ENCODE results near the gene TRMT2A.
A peak's percentile ranks its signal among the peaks of the same experiment; 100 is the strongest.

The TRMT2A gene

DNA sequence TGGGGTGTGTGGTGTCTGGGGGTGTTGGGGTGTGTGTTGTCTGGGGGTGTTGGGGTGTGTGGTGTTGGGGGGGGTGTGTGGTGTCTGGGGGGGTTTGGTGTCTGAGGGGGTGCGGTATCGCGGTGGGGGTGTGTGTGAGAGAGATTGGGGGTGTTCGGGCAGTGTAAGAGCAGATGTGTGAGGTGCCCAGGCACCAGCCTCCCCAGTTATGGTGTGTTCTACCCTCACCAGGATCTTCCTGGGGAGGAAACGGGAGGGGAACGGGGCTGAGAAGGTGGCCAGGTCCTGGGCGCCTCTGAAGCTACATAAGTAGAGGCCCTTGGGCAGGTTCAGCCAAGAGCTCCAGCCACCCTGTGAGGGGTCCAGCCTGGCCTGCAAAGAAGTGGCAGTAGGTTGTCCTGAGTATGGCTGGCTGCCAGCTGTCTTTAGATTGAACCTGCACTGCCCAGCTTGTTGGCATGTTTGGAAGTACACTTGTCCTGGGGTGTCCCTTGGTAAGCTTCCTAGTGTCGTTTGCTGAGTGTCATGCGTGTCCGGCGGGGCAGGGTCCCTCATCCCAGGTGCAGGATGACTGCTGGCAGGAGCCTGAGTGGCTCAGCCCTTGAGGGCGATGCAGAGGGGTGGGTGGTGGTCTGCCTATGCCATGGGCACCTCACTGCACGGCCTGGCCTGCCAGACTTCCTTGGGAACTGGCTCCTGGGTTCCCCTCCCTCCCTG is 6.5 kb upstream of the TRMT2A start:
- H3K4me3 ChIP-seq (ENCODE audit: low read length) = no peak overlapping the region
- H3K36me3 ChIP-seq (ENCODE audit: insufficient read depth, low read depth, low read length) = peaks cover 97% of the 10 kb centered on the region
- H3K4me1 ChIP-seq (ENCODE audit: insufficient read depth, low read length) = peaks cover 7% of the 10 kb centered on the region; the same call in 1 of the 2 replicates
- no peak overlapping the region for H3K27ac ChIP-seq (ENCODE audit: low read length)
- H3K27me3 ChIP-seq (ENCODE audit: insufficient read depth, low read length) = no peaks in the 10 kb centered on the region
- H3K9me3 ChIP-seq (ENCODE audit: insufficient read depth, low read depth, low read length) = no peaks in the 10 kb centered on the region
- no peak overlapping the region for H3K9ac ChIP-seq (ENCODE audit: low read depth, low read length)

GRCh38 chr22:20121856-20122415 is 4.9 kb upstream of the TRMT2A start:
- H3K4me1 ChIP-seq (ENCODE audit: insufficient read depth, low read length) = peaks cover 8% of the 10 kb centered on the region; the same call in 1 of the 2 replicates

GRCh38 chr22:20118300-20119020 is 1.4 kb upstream of the TRMT2A start:
- Histone ChIP-seq H3K36me3 (ENCODE audit: insufficient read depth, low read depth, low read length) (peaks cover 75% of the 10 kb centered on the region), H3K9ac (ENCODE audit: low read depth, low read length) (peak overlapping the region; percentile 100), H3K27ac (ENCODE audit: low read length) (peak overlapping the region; percentile 97), H3K4me1 (ENCODE audit: insufficient read depth, low read length) (peaks cover 8% of the 10 kb centered on the region; the same call in 1 of the 2 replicates), H3K27me3 (ENCODE audit: insufficient read depth, low read length) (no peaks in the 10 kb centered on the region), H3K9me3 (ENCODE audit: insufficient read depth, low read depth, low read length) (no peaks in the 10 kb centered on the region), H3K4me3 (ENCODE audit: low read length) (peak overlapping the region; percentile 100)

More at GRCh38 chr22:20121856-20122415, 4.9 kb upstream of the TRMT2A start:
- H3K9ac ChIP-seq (ENCODE audit: low read depth, low read length) = no peak overlapping the region
- H3K4me3 ChIP-seq (ENCODE audit: low read length) = no peak overlapping the region
- no peaks in the 10 kb centered on the region for H3K9me3 ChIP-seq (ENCODE audit: insufficient read depth, low read depth, low read length)
- H3K27me3 ChIP-seq (ENCODE audit: insufficient read depth, low read length) = no peaks in the 10 kb centered on the region
- peaks cover 86% of the 10 kb centered on the region for H3K36me3 ChIP-seq (ENCODE audit: insufficient read depth, low read depth, low read length)
- H3K27ac ChIP-seq (ENCODE audit: low read length) = no peak overlapping the region

DNA sequence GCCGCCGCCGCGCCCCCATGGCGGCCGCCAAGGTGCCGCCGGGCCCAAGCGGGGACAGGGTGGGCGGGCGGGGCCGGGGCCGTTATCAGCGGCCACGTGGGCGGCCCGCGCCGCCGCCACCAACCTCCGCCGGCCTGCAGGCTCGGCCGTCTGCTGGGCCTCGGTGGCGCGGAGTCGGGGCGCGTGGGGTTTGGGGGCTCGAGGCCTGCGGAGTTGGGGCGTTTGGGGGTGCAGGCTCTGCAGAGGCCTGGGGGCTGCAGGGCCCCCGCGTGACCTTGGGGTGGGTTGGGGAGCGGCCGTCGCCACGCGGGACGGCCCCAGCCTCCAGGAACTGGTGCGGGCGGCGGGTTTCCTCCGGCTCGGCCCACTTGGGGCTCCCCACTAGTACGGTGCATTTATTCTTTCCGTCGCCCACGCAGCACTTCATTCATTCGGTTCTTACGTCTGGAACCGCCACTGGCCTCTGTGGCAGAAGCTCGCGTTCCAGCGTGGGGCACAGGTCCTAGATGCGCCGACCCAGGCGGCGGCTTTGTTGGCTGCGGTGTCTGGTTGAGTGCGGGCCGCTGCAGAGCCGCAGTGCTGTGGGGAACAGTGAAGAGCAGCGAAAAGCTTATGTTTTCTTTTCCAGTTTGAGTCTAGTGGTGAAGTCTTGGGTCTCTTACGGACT is 740 bp upstream of the TRMT2A start:
- Histone ChIP-seq H3K9ac (ENCODE audit: low read depth, low read length) (peak overlapping the region; percentile 100), H3K4me1 (ENCODE audit: insufficient read depth, low read length) (peaks cover 8% of the 10 kb centered on the region; the same call in 1 of the 2 replicates), H3K36me3 (ENCODE audit: insufficient read depth, low read depth, low read length) (peaks cover 73% of the 10 kb centered on the region), H3K27me3 (ENCODE audit: insufficient read depth, low read length) (no peaks in the 10 kb centered on the region), H3K4me3 (ENCODE audit: low read length) (peak overlapping the region; percentile 100), H3K27ac (ENCODE audit: low read length) (peak overlapping the region; percentile 97), H3K9me3 (ENCODE audit: insufficient read depth, low read depth, low read length) (no peaks in the 10 kb centered on the region)

DNA sequence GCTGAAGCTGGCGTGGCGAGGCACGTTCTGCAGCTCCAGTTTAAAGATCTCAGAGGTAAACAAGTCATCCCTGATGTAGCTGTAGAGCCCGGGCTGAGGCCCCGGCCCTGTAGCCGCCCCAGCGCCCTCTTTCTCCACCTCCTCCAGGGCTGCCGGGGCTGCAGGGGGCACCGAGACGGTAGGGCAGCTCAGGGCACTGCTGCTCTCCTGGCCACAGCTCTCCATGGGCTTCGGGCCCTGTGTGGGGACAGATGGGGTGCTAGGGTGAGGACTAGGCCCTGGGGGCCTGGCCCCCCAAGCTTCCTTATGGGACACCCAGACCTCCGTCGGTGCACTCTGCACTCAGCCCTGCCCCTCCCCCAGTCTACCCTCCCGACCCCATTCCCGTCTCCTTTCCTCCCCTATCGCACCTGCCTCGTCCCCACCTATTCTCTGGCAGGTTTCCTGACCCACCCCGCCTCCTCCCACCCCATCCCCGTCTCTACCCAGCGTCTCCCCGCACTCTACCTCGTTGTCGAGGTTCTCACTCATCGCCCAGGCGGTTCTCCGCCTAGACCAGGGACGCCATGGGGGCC is 563 bp downstream of the TRMT2A start:
- peaks cover 74% of the 10 kb centered on the region for H3K36me3 ChIP-seq (ENCODE audit: insufficient read depth, low read depth, low read length)
- peaks cover 8% of the 10 kb centered on the region; the same call in 1 of the 2 replicates for H3K4me1 ChIP-seq (ENCODE audit: insufficient read depth, low read length)
- H3K9me3 ChIP-seq (ENCODE audit: insufficient read depth, low read depth, low read length) = no peaks in the 10 kb centered on the region
- H3K27me3 ChIP-seq (ENCODE audit: insufficient read depth, low read length) = no peaks in the 10 kb centered on the region
- peak overlapping the region; percentile 97 for H3K9ac ChIP-seq (ENCODE audit: low read depth, low read length)
- peak overlapping the region; percentile 94 for H3K4me3 ChIP-seq (ENCODE audit: low read length)
- peak overlapping the region; percentile 71 for H3K27ac ChIP-seq (ENCODE audit: low read length)

GRCh38 chr22:20115691-20116375 is 1.2 kb downstream of the TRMT2A start, which contains the start of gene RANBP1:
RANBP1 (plus strand) TSS chr22:20116104; CDS start chr22:20116185, 81 bp downstream.
- Histone ChIP-seq H3K4me1 (ENCODE audit: insufficient read depth, low read length) (peaks cover 8% of the 10 kb centered on the region; the same call in 1 of the 2 replicates), H3K36me3 (ENCODE audit: insufficient read depth, low read depth, low read length) (peaks cover 74% of the 10 kb centered on the region), H3K4me3 (ENCODE audit: low read length) (peak within 1 kb of the TSS; percentile 94), H3K27me3 (ENCODE audit: insufficient read depth, low read length) (no peaks in the 10 kb centered on the region), H3K9ac (ENCODE audit: low read depth, low read length) (peak within 1 kb of the TSS; percentile 97), H3K9me3 (ENCODE audit: insufficient read depth, low read depth, low read length) (no peaks in the 10 kb centered on the region), H3K27ac (ENCODE audit: low read length) (peak within 1 kb of the TSS; percentile 71)

DNA sequence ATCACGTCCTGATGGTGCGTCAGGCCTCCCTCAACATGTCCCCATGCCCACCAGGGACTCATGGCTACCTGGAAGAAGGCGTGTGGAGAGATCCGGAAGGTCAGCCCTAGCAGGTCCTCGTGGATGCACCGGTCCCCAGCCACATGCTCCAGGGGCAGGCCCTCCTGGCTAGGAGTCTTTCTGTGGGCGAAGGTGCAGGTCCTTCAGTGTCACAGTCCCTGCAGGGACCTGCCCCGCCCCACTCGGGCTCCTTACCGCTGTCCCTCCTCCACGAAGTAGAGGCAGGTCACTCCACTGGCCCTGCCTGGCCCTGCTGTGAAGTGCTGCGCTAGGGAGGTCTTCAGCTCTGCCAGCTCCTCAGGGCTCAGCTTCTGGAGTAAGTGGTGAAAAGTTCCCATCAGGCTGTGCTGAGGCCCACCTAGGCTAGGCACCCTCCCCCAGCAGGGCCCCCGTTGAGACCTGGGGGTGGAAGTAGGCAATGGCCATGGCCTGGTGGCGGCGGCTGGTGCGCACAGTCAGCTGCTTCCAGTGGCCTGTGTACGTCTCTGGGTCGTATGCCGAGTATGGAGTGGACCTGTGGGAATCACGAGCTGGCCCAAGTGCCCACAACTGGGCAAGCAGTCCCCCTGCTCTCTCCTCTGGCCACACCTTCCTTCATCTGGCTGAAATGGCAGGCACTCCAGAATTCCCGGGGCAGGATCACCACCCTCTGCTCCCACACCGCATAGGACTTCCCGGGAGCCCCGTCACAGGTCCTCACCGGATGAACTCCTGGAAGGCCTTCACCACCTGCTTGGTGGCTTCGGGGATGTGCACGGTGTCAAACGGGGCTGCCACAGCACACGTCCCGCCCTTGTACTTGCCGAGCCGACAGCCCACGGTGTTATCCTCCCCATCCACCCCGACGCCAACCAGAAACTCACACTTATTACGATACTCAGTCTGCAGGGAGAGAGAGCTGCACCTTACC is 2.2 kb downstream of the TRMT2A start:
- Histone ChIP-seq H3K27me3 (ENCODE audit: insufficient read depth, low read length) (no peaks in the 10 kb centered on the region), H3K9ac (ENCODE audit: low read depth, low read length) (no peak overlapping the region), H3K27ac (ENCODE audit: low read length) (no peak overlapping the region), H3K36me3 (ENCODE audit: insufficient read depth, low read depth, low read length) (peaks cover 74% of the 10 kb centered on the region), H3K4me1 (ENCODE audit: insufficient read depth, low read length) (peaks cover 8% of the 10 kb centered on the region; the same call in 1 of the 2 replicates), H3K9me3 (ENCODE audit: insufficient read depth, low read depth, low read length) (no peaks in the 10 kb centered on the region), H3K4me3 (ENCODE audit: low read length) (no peak overlapping the region)

GRCh38 chr22:20113551-20114310 is 3.3 kb downstream of the TRMT2A start:
- H3K9me3 ChIP-seq (ENCODE audit: insufficient read depth, low read depth, low read length) = no peaks in the 10 kb centered on the region
- no peak overlapping the region for H3K4me3 ChIP-seq (ENCODE audit: low read length)
- no peak overlapping the region for H3K27ac ChIP-seq (ENCODE audit: low read length)
- peaks cover 74% of the 10 kb centered on the region for H3K36me3 ChIP-seq (ENCODE audit: insufficient read depth, low read depth, low read length)
- H3K27me3 ChIP-seq (ENCODE audit: insufficient read depth, low read length) = no peaks in the 10 kb centered on the region
- no peak overlapping the region for H3K9ac ChIP-seq (ENCODE audit: low read depth, low read length)
- peaks cover 3% of the 10 kb centered on the region; the same call in 1 of the 2 replicates for H3K4me1 ChIP-seq (ENCODE audit: insufficient read depth, low read length)

DNA sequence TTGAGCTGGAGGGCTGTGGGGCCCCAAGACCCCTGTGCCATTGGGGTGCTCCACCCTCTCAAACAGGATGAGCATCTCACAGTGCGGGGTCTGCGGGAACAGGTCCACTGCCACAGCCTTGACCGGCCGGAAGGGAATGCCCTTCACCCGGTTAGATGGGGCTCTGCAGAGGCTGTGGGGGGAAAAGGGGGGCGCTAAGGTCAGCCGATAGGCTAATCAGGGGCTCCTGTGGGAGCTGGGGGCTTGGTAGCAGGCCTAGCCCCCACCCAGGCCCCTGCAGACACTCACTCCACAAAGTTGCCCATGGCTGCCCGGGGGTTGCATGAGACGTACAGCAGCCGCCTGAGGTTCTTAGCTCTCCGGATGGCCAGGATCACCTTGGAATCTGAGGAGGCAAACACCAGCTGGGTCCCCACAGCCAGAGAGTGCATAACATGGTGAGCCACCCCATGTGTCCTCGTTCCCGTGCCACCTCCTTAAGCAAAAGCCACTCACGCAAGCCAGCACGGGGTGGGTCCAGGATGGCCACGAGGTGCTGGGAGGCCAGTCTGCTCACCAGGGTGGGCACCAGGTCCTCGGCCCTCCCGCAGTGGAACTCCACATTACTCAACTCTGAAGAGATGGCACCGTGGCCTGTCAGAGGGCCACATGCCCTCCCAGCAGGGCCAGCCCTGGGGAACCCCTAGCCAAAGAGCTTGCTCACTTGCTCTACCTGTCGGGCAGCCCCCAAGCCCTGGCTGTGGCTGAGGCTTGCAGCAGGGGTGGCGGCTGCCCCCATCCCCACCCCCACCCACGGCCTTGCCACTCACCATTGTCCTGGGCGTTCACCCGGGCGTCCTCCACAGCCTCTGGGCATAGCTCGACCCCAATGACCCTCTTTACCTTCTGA is 4.2 kb downstream of the TRMT2A start:
- H3K4me1 ChIP-seq (ENCODE audit: insufficient read depth, low read length) = no peaks in the 10 kb centered on the region
- no peak overlapping the region for H3K27ac ChIP-seq (ENCODE audit: low read length)
- no peaks in the 10 kb centered on the region for H3K27me3 ChIP-seq (ENCODE audit: insufficient read depth, low read length)
- H3K4me3 ChIP-seq (ENCODE audit: low read length) = no peak overlapping the region
- H3K36me3 ChIP-seq (ENCODE audit: insufficient read depth, low read depth, low read length) = peaks cover 75% of the 10 kb centered on the region
- no peak overlapping the region for H3K9ac ChIP-seq (ENCODE audit: low read depth, low read length)
- H3K9me3 ChIP-seq (ENCODE audit: insufficient read depth, low read depth, low read length) = no peaks in the 10 kb centered on the region
